Hematopoietic multipotent progenitor cell treated with erythropoietin and hydrocortisone succinate and interleukin-3 and kit ligand, for 17 days (in vitro differentiated cells): ENCODE data around the gene SECTM1.
A peak's percentile ranks its signal among the peaks of the same experiment; 100 is the strongest.
"Not testable (repeated sequence)": the region's sequence is repeated elsewhere in the genome, so short reads cannot be mapped to it uniquely, and the experiment has no call there.

Source experiments
- DNase-seq: peaks from one replicate; pipeline ENCODE4 v3.0.0-alpha.2; 2015; ENCODE audit warnings: low spot score

The SECTM1 gene

DNA sequence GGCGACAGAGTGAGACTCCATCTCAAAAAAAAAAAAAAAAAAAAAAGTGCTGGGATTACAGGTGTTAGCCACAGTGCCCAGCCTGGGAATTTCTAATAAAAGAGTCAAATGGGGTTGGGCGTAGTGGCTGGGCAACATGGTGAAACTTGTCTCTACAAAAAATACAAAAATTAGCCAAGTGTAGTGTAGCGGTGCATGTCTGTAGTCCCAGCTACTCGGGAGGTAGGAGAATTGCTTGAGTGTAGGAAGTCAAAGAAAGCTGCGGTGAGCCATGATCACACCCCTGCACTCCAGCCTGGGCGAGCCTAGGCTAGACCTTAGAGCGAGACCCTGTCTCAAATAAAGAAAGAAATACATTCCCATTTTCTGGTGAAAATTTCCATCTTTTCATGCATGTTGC lies 35.6 kb upstream of the SECTM1 start:
- no peak for DNase-seq

- no peak for DNase-seq
These were observed 34.4 kb upstream of the SECTM1 start for GRCh38 chr17:82367724-82368524.

DNA sequence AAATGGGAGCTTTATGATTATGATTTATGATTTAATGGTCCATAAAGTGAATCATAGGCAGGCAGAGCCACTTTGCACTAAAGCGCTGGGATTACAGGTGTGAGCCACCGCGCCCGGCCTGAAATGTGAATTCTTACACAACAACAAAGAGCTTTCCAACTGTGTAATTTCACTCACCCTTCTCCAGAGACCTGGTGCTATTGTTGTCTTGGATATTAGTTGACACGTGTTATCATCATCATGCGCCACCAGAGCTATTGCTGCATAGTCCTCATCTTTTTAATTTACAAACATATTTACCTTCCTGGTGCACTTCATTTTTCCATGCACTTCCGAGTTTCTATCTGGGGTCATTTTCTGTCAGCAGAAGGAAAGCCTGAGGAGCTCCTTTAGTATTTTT lies 33.2 kb upstream of the SECTM1 start:
- no peak for DNase-seq

- no peak for DNase-seq
These were observed 32.2 kb upstream of the SECTM1 start for GRCh38 chr17:82365606-82366295.

GRCh38 chr17:82361885-82362633 lies 28.5 kb upstream of the SECTM1 start:
- no peak for DNase-seq

DNA sequence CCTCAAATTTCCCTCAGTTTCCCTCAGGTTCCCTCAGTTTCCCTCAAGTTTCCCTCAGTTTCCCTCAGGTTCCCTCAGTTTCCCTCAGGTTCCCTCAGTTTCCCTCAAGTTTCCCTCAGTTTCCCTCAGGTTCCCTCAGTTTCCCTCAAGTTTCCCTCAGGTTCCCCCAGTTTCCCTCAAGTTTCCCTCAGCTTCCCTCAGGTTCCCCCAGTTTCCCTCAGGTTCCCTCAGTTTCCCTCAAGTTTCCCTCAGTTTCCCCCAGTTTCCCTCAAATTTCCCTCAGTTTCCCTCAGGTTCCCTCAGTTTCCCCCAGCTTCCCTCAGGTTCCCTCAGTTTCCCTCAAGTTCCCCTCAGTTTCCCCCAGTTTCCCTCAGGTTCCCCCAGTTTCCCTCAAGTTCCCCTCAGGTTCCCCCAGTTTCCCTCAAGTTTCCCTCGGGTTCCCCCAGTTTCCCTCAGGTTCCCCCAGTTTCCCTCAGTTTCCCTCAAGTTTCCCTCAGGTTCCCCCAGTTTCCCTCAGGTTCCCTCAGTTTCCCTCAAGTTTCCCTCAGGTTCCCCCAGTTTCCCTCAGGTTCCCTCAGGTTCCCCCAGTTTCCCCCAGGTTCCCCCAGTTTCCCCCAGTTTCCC lies 26.0 kb upstream of the SECTM1 start:
- not testable (repeated sequence) for DNase-seq

GRCh38 chr17:82358465-82359350 lies 25.1 kb upstream of the SECTM1 start, which contains the start of gene TEX19:
TSS of gene TEX19 (plus strand) at chr17:82359247. CDS start at chr17:82362151, 2,904 bp downstream.
- DNase-seq, result no peak

GRCh38 chr17:82357394-82357793 lies 23.8 kb upstream of the SECTM1 start:
- no peak for DNase-seq

GRCh38 chr17:82356845-82357355 lies 23.3 kb upstream of the SECTM1 start:
- DNase-seq, result no peak

DNA sequence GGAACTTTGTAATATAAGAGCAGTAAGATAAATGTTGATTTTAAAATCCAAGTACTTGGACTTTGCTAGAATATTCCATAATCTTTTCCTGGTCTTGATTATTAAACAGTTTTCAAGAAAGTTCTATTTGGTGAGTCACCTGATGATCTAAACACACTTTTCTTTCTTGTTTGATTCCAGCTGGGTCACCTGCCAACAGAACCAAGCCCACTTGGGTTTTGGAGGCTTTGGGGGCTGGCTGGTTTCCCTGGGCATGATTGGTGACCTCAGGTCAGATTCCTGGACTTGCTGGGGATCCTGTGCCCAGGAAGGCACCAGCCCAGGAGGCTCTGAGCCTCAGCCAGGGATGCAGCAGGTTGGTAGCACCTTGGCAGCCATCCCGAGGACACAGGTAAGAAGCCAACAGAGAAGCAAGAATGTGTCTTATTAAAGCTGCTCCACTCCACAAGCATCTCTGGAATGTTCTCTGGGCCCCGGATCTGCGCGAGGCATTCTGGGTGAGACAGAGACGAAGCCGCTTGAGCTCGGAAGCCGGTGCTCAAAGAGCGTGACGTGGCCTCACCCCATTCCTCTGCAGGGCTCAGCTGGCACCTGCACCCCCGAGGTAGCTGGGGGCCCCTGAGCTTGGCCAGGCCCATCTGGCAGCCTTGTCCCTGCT lies 22.3 kb upstream of the SECTM1 start:
- DNase-seq, result no peak

DNA sequence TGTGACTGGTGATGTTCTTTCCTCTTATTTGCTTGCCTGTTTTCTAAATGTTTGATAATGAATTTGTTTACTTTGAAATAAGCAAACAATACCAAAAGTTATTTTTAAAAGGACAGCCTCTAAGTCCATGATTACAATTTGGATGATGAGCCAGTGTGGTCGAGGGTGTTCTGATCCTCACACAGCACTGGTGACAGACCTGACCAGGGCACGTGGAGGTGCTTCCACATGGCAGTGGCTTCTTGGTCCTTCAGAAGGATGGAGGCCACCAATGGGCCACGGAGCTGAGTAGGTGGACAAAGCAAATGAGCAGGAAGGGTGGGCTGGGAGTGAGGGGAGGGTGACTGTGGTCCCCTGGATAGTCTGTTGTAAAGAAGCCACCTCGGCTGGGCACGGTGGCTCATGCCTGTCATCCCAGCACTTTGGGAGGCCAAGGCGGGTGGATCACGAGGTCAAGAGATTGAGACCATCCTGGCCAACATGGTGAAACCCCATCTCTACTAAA lies 21.3 kb upstream of the SECTM1 start:
- DNase-seq, result no peak

GRCh38 chr17:82353484-82353883 lies 19.9 kb upstream of the SECTM1 start:
- no peak for DNase-seq

- DNase-seq, result peak; percentile 85
These were observed 18.3 kb upstream of the SECTM1 start for GRCh38 chr17:82351713-82352488.

GRCh38 chr17:82351254-82351712 lies 17.7 kb upstream of the SECTM1 start:
- DNase-seq, result no peak

DNA sequence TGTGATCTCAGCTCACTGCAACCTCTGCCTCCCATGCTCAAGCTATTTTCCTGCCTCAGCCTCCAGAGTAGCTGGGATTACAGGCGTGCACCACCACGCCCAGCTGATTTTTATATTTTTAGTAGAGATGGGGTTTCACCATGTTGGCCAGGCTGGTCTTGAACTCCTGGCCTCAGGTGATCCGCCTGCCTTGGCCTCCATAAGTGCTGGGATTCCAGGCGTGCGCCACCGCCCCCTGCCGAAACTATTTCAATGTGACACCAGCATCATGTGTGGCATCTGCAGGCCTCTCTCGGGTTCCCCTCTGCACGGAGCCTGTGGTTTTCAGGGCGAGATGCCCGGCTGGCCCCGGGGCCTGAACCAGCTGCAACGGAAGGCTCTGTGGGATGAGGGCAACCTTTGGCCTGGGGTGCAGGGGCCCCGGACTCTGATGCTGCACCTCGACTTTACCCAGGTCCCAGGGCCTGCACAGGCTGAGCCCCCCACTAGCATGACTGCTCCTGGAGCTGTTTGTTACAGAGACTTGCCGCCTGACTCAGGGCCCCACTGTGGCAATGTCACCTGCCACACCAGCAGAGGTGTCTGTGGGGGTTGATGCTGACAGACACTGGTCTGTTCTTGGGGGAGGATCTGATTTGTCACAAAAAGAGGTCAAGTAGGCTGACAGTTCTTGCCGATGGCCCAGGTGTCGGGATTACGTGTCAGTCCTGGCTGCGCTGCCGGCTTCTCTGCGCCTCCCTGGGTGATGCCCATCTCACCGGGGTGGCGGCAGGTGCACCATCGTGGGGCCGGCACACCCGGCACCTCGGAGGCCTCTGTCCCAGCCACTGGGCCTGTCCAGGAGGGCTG lies 16.8 kb upstream of the SECTM1 start:
- DNase-seq, result no peak

GRCh38 chr17:82349287-82349701 lies 15.7 kb upstream of the SECTM1 start:
- no peak for DNase-seq

GRCh38 chr17:82348866-82349265 lies 15.3 kb upstream of the SECTM1 start:
- DNase-seq, result no peak

DNA sequence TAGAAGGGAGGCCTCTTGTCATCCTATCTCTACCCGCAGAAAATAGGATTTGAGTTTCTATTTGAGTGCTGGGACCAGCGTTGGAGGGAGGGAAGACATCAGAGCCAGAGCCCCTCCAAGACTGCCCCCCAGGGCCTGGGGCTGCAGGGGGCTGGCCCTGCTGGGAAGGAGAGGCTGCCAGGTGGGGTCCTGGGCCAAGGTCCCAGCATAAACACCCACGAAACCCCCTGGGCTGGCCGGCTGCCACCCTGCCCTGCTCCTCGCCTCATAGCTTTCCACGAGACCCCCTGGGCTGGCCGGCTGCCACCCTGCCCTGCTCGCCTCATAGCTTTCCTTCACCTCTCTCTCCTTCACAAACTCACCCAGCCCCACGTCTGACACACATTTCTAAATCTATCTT lies 14.9 kb upstream of the SECTM1 start:
- DNase-seq, result no peak
